Activated naive CD8-positive, alpha-beta T cell treated with anti-CD3 and anti-CD28 coated beads for 36 hours (primary cell): Measurements from ENCODE around the gene SPRY1. TPM values are rescaled to one million over a fixed set of nuclear protein-coding genes. Genes with fewer than 3 reads are reported as not detected.

Experiments used
- DNase-seq: peaks from one replicate; pipeline ENCODE4 v3.0.0; 2021
- H3K27ac Mint-ChIP-seq: one replicate; pipeline ENCODE4 v1.8.0; 2022; ENCODE audit warnings: mild to moderate bottlenecking, moderate library complexity, mixed read lengths
- H3K27me3 Mint-ChIP-seq: one replicate; pipeline ENCODE4 v1.8.0; 2022; ENCODE audit warnings: mild to moderate bottlenecking, mixed read lengths
- H3K36me3 Mint-ChIP-seq: one replicate; pipeline ENCODE4 v1.8.0; 2021; ENCODE audit warnings: mild to moderate bottlenecking, mixed read lengths
- H3K4me1 Mint-ChIP-seq: one replicate; pipeline ENCODE4 v1.8.0; 2021; ENCODE audit warnings: mixed read lengths
- H3K4me3 Mint-ChIP-seq: one replicate; pipeline ENCODE4 v1.8.0; 2022; ENCODE audit warnings: mild to moderate bottlenecking, moderate library complexity, mixed read lengths
- H3K9me3 Mint-ChIP-seq: one replicate; pipeline ENCODE4 v1.8.0; 2022; ENCODE audit warnings: mixed read lengths
- total RNA-seq, 2 experiments: library from RNA; stranded (reverse); gene quantifications; one replicate each; pipeline ENCODE4 v1.2.3, GENCODE V29; 2021

SPRY1 gene, protein sequence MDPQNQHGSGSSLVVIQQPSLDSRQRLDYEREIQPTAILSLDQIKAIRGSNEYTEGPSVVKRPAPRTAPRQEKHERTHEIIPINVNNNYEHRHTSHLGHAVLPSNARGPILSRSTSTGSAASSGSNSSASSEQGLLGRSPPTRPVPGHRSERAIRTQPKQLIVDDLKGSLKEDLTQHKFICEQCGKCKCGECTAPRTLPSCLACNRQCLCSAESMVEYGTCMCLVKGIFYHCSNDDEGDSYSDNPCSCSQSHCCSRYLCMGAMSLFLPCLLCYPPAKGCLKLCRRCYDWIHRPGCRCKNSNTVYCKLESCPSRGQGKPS
- total RNA-seq: 10 to 100 TPM; 91.1 to 93.0 TPM

DNA sequence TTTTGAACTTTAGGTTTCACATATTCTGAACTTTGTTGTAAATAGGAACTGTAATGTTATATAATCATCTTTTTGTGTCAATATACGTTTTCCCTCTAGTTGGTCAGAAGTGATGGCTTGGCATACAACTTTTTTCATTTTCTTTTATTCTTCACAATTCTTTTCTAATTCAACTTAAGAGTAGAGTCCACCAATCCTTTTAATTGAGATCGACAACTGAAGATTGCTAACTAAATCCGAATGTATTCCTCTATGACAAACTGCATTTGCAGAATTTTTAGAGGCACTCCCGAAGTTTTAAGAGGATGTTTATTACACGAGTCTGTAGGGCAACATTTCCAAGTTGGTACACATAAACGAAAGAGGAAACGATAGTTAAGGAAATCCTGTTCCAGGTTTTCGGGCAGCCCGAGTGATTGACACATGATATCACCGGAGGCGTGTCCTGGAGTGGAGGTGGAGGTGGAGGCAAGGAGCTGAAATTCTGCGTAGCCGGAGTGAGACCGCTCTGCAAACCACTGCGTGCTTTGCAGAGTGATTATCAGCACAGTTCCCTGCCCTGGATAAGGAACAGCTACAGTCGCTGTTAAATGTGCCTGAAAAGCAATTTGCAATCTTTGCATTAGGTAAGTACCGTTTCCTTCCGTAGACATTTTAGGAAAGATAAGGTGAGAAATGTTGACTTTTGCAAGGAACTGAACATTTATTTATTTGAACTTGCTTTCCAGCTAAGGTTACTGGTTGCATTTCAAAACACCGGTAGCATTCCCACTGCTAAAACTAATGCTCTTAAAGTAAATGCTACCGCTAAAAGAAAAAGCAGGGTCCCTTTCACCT is at the start of gene SPRY1:
TSS of gene SPRY1 (plus strand) at position 489 of the 837 bp plus-strand sequence. CDS start 4,797 bp downstream, outside the sequence.
- Mint-ChIP-seq H3K27me3 (no peaks in the 10 kb centered on the region), H3K4me1 (peaks cover 22% of the 10 kb centered on the region), H3K4me3 (peak within 1 kb of the TSS; percentile 92), H3K27ac (peak within 1 kb of the TSS; percentile 97), H3K36me3 (peaks cover 42% of the 10 kb centered on the region), H3K9me3 (no peaks in the 10 kb centered on the region)
- DNase-seq: peak; percentile 84

DNA sequence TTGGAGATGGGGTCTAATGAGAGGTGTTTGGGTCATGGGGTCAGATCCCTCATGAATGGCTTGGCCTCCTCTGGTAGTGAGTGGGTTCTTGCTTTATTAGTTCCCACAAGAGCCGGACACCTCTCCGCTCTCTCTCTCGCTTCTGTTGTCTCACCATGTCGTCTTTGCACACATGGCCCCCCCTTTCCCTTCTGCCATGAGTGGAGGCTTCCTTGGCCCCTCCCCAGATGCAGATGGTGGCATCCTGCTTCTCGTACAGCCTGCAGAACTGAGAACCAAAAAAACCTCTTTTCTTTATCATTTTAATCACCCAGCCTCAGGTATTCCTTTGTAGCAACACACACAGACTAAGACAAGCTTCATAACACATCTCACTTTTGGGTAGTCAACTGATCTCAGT is 49.6 kb upstream of the SPRY1 start:
- no peaks in the 10 kb centered on the region for H3K9me3 Mint-ChIP-seq
- H3K4me1 Mint-ChIP-seq: no peaks in the 10 kb centered on the region
- no peak overlapping the region for H3K27ac Mint-ChIP-seq
- H3K36me3 Mint-ChIP-seq: no peaks in the 10 kb centered on the region
- peaks cover 4% of the 10 kb centered on the region for H3K27me3 Mint-ChIP-seq
- H3K4me3 Mint-ChIP-seq: no peak overlapping the region
- DNase-seq: no peak

DNA sequence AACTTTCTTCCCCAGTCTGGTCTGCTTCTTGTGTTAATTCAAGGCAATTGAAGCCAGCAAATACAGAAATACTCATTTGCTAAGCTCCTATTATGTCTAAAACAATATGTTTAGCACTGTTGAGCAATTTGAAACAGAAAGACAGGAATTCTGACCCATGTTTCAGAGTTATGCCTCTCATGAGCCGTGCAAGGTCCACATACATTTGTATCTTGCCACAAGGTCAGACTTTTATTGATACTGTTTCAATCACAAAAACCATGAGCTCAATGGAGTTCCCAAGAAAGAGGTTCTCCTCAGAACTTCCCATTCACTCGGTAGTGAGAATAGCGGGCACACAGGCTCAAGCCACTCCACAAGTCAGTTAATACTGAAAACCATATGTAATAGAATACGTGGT is 47.6 kb upstream of the SPRY1 start:
- Mint-ChIP-seq H3K4me3 (no peak overlapping the region), H3K27me3 (peaks cover 4% of the 10 kb centered on the region), H3K36me3 (no peaks in the 10 kb centered on the region), H3K27ac (no peak overlapping the region), H3K9me3 (no peaks in the 10 kb centered on the region), H3K4me1 (peaks cover 8% of the 10 kb centered on the region)
- DNase-seq: no peak

DNA sequence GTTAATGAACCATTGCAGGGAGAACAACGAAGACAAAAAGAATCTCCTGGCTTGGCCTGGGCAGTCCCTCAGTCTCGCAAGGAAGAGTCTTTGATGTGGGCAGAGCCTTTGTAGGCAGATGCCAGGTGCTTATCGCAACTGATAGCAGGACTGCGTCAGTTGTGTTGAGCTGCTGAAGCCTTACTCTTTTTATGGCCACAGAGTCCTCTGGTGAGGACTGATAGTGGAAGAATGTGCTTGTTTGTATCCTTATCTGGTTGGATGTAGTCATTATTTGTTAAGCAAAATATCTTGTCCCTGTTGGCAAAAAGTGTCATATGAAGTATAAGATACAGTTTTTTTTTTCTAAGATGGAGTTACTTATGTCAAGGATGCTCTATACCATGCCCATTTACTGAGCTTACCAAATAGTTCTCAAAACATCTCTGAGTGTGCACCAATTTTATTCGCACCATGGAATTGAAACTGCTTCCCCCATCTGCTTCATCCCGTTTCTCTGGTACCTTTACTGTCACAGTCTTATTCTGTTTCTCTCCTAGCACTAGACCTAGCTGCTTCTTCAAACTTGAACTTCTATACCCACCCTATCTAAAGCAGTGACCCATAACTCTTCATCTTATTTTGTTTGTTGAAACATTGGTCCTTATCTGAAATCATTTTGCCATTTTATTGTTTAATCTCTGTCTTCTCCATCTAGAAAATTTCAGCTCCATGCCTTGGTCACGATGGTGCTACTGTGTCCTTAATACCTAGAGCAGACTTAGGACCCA is 47.0 kb upstream of the SPRY1 start:
- Mint-ChIP-seq H3K27me3 (peaks cover 4% of the 10 kb centered on the region), H3K36me3 (no peaks in the 10 kb centered on the region), H3K27ac (no peak overlapping the region), H3K4me3 (no peak overlapping the region), H3K4me1 (peaks cover 8% of the 10 kb centered on the region), H3K9me3 (no peaks in the 10 kb centered on the region)
- no peak for DNase-seq

DNA sequence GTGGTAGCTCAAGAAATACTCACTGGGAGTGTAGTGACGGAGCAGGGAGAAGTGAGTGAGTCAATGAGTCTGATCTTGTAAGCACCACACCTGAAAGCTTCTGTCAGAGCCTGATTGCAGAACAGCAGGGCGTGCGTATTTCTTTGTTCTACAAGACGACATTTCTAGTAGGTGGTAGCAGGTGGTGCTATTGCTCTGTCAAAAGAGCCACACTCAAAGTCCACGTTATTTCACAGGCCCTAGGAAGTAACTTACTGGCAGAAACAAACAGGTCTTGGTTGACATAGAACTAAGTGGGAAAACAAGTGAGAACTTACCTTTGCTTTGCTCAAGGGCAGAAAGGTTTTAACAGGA is 46.4 kb upstream of the SPRY1 start:
- H3K9me3 Mint-ChIP-seq: no peaks in the 10 kb centered on the region
- DNase-seq: no peak

DNA sequence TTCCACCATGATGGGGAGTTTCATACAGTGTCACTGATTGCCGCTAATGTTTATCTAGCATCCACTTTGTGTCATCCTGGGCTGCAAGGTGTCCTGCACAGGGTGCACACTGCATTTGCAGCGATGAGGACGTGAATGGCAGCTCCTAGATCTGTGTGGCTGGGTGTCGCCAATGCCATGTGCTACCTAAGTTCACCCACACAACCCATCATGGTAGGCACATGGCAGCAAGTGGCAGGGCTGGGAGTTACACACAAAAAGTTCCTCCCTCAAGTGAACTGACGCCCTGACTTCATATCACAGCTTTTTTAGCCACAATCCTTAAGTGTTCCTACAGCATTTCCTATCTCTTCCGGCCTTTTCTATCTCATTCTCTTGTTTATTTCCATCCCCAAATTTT is 45.9 kb upstream of the SPRY1 start:
- Mint-ChIP-seq H3K27ac (no peak overlapping the region), H3K27me3 (peaks cover 4% of the 10 kb centered on the region), H3K36me3 (no peaks in the 10 kb centered on the region), H3K4me1 (peaks cover 8% of the 10 kb centered on the region), H3K4me3 (no peak overlapping the region), H3K9me3 (no peaks in the 10 kb centered on the region)
- no peak for DNase-seq

More for the DNA sequence above, 46.4 kb upstream of the SPRY1 start:
- H3K27me3 Mint-ChIP-seq: peaks cover 4% of the 10 kb centered on the region
- no peak overlapping the region for H3K4me3 Mint-ChIP-seq
- peaks cover 8% of the 10 kb centered on the region for H3K4me1 Mint-ChIP-seq
- no peak overlapping the region for H3K27ac Mint-ChIP-seq
- no peaks in the 10 kb centered on the region for H3K36me3 Mint-ChIP-seq

DNA sequence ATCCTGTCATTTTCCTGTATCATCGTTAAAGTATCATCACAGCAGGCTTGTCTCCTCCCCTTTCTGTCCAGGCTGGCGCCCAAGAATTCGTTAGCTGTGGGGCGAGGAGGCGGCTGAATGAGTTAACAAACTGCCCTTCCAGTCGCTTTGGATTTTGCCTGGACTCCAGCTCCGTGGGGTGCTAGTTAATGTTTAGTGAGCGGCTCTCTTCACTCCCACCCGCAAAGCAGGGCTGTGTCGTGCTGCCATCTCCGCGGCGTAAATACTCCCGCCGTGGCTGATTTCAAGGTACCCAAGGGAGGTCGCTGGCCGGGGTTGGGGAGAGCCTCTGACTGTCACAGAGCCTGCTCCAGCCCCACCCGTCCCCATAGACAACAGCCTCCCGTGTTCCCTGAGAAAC is 44.9 kb upstream of the SPRY1 start:
- Mint-ChIP-seq H3K36me3 (no peaks in the 10 kb centered on the region), H3K27ac (no peak overlapping the region), H3K4me3 (no peak overlapping the region), H3K27me3 (peaks cover 4% of the 10 kb centered on the region), H3K9me3 (no peaks in the 10 kb centered on the region), H3K4me1 (peaks cover 8% of the 10 kb centered on the region)
- no peak for DNase-seq

DNA sequence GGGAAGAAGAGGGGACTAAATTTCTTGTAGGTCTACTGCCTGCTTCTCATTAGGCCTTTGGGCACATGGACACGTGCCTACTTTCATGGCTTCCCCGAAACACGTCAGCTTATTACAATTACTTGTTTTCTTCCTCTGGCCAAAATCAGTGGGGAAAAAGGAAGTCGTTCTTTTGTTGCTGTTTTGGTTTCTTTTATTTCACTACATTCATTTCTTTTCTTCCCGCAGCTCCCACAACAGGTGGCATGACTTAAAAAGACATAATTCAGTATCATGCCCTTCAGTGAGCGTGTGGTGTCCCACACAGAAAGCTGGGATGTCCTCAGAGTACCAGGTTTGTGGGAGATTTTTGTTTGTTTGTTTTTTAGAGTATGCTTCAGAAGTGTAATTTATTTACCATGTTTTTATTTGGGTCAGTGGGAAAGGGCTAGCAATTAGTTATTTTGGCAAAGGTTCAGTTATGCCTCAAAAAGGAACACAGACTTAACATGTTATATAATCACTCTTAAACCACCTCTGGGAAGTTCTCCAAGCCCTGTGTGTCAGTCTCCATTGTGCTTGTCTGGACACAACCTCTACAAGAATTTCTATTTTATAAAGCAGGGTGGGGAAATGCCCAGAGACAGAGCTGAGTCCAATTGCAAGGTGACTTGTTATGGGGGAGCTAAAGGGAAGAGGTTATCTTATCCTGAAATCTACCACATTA is 44.2 kb upstream of the SPRY1 start:
- H3K27me3 Mint-ChIP-seq: peaks cover 4% of the 10 kb centered on the region
- no peak overlapping the region for H3K27ac Mint-ChIP-seq
- H3K4me3 Mint-ChIP-seq: no peak overlapping the region
- H3K9me3 Mint-ChIP-seq: no peaks in the 10 kb centered on the region
- no peak for DNase-seq
- peaks cover 8% of the 10 kb centered on the region for H3K4me1 Mint-ChIP-seq
- H3K36me3 Mint-ChIP-seq: no peaks in the 10 kb centered on the region

DNA sequence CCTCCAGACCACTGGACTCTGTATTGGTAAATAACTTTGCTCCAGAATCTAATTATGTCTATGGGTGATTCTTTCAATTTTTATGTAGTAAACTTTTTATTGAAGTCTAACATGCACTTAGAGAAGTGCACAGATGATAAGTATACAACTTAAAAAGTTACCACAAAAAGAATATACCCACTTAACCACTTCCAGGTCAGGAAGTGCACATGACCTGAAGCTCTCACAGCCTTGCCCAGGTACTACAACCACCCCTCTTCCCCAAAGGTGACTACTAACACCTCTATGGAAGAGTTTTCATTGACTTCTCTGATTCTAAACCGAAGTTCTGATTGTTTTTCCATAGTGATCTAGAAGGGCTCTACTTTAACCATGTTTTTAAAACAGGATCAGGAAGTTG is 43.6 kb upstream of the SPRY1 start:
- no peak for DNase-seq
- no peak overlapping the region for H3K27ac Mint-ChIP-seq
- H3K4me3 Mint-ChIP-seq: no peak overlapping the region
- no peaks in the 10 kb centered on the region for H3K36me3 Mint-ChIP-seq
- peaks cover 4% of the 10 kb centered on the region for H3K27me3 Mint-ChIP-seq
- H3K4me1 Mint-ChIP-seq: peaks cover 8% of the 10 kb centered on the region
- no peaks in the 10 kb centered on the region for H3K9me3 Mint-ChIP-seq

DNA sequence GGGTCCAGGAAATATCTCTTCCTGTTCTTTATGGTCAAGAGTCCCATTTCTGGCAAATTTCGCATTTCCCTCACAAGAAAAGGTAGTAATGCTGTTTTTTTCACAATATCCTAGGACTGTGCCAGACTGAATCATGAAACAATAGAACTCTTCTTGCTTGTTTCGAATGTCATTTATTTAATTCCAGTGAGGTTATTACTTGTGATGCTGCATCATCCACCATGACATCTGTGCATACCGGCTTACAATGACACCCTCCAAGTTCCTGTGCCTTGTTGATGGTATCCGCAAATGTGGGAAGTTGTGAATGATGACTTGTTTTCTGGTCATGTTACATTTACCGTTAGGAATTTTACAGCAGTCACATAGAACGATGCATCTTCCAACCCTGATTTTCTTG is 42.9 kb upstream of the SPRY1 start:
- no peaks in the 10 kb centered on the region for H3K9me3 Mint-ChIP-seq
- no peaks in the 10 kb centered on the region for H3K36me3 Mint-ChIP-seq
- DNase-seq: no peak
- H3K27me3 Mint-ChIP-seq: peaks cover 4% of the 10 kb centered on the region
- H3K4me3 Mint-ChIP-seq: no peak overlapping the region
- H3K4me1 Mint-ChIP-seq: peaks cover 8% of the 10 kb centered on the region
- no peak overlapping the region for H3K27ac Mint-ChIP-seq

DNA sequence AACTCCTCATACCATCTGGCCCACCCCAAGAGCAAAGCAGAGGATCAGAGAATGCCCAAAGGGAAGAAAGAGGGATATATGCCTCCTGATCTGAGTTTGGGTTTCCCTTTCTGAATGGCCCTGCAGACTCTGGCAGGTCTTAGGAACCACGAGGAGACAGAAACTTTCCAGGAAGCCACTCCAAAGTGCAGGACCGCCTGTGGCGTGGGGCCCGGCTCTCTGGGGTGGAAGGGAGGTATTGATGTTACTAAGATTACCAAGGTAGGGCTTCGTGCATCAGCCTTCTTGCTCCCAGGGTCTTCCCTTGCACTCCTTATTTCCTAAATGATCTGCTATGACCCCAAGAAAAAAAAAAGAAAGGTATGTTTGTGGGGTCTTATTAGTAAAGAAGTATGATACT is 41.9 kb upstream of the SPRY1 start:
- no peak overlapping the region for H3K27ac Mint-ChIP-seq
- H3K4me1 Mint-ChIP-seq: peaks cover 8% of the 10 kb centered on the region
- H3K9me3 Mint-ChIP-seq: no peaks in the 10 kb centered on the region
- H3K27me3 Mint-ChIP-seq: peaks cover 4% of the 10 kb centered on the region
- no peaks in the 10 kb centered on the region for H3K36me3 Mint-ChIP-seq
- DNase-seq: no peak
- no peak overlapping the region for H3K4me3 Mint-ChIP-seq

DNA sequence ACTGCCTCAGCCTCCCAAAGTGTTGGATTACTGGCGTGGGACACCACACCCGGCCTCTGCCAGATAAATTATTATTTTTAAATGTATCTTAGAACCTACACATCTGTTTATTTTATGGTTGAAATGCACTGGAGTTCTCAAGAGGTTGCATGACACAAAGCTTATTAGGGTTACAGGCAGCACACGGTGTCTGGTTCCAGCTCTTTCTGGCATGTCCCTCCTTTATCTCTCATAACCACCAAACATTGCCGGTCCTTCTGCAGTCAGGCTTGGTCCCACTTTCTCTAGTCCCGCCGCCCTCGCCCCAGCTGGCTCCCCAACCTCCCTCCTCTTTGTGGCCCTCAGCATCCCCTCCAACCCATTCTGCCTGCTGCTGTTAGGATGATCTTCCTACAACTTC is 39.7 kb upstream of the SPRY1 start:
- no peak for DNase-seq
- no peaks in the 10 kb centered on the region for H3K27me3 Mint-ChIP-seq
- H3K36me3 Mint-ChIP-seq: no peaks in the 10 kb centered on the region
- H3K4me1 Mint-ChIP-seq: peaks cover 8% of the 10 kb centered on the region
- H3K27ac Mint-ChIP-seq: no peak overlapping the region
- no peak overlapping the region for H3K4me3 Mint-ChIP-seq
- H3K9me3 Mint-ChIP-seq: no peaks in the 10 kb centered on the region

DNA sequence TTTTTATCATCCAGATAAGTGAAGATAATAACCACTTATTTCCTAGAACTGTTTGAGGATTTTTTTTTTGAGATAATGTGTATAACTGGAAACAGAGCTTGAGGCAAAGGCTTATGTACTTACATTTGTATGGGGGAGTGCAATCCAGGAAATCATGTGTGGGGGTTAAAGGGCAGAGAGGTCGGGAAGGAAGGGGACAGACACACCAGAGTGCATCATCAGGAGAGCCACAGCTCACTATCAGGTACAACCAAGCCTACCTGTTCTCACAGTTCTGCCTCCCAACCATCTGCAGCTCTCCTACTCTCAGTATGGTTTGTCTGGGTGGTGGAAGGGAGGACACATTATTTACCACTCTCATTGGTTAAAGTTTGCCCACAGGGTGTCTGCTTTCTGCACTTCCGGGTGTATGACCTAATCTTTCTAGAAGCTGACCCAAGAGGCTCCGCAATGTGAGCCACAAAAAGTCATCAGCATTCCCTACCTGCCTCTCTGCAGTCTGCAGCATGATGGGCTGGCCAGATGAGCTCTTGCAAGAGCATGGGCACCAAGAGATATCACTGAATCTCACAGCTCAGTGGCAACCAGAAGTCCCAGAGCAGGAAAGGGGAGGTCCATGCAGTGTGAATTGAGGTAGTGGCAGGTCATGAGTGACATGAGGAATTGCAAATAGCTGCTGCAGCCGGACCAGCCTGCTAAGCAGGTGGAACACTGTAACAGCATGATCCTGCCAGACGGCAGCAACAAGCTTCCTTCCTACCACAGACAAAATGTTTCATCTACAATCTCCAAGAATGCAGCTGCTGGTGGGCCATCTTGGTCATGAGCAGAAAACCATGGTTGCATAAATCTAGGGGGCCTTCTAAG is 36.9 kb upstream of the SPRY1 start:
- no peak for DNase-seq
- Mint-ChIP-seq H3K9me3 (no peaks in the 10 kb centered on the region), H3K27ac (no peak overlapping the region), H3K4me1 (no peaks in the 10 kb centered on the region), H3K27me3 (no peaks in the 10 kb centered on the region), H3K36me3 (no peaks in the 10 kb centered on the region), H3K4me3 (no peak overlapping the region)

DNA sequence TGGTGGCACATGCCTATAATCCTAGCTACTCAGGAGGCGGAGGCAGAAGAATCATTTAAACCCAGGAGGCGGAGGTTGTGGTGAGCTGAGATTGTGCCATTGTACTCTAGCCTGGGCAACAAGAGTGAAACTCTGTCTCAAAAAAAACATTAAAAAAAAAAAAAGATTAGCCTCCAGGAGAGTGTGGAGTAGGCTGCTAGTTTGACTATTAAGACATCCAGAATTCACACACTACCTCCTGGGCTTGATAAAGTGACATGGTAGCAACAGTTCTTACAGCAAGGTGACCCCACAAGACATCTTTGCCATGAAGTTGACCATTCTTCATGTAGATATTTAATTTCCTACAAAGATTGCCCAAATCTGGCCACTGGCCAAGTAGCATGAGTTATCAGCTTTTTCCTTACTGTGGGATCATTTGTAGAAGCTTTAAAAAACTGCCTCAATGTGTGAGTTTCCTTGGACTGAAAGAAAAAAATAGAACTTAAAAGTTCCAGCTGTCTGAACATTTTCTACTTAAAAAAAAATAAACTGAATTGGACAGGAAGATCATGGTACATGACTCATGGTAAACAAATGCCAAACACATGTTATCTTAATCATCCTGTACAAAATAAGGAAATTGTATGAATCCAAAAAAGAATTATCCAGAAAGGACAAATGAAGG is 35.3 kb upstream of the SPRY1 start:
- H3K4me3 Mint-ChIP-seq: no peak overlapping the region
- no peaks in the 10 kb centered on the region for H3K4me1 Mint-ChIP-seq
- no peak overlapping the region for H3K27ac Mint-ChIP-seq
- DNase-seq: no peak
- no peaks in the 10 kb centered on the region for H3K36me3 Mint-ChIP-seq
- H3K27me3 Mint-ChIP-seq: no peaks in the 10 kb centered on the region
- no peaks in the 10 kb centered on the region for H3K9me3 Mint-ChIP-seq
